ENCODE results near the gene NELL1.

Gene NELL1

DNA sequence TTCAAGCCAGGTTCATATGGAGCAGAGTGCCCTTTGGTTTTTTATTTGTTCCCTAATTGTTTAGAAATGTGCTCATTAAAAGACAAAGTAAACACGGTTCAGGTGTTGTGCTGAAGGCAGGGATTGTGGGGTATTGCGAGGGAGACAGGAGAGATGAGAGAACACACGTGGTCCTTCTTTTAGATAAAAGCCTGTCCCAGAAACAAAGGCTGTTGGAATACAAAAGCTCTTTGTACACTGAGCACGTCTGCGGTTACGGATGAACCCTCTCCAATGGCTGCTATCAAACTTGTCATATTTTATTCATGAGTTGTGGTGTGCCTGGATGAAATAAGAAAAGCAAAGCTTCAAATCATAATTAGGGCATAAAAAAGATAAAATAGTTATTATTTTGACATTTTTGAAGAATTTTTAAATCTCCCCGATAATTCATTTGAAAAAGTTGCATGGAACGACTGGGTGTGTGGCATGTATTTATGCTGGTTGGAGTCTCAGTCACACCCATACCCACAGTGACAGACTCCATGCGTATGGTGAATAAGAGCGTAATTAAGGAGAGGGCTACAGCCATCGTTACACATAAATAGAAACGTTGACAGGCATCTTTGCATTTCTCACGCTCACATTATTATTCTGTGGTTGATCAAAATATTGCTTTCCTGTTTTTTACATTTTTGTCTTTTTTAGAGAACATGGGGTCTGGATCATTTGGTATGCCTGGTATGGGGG lies 92.9 kb downstream of the NELL1 start:
- Histone ChIP-seq H3K4me1 (ENCODE audit: control insufficient read depth, insufficient read depth, low read length, poor library complexity, severe bottlenecking) (no peaks in the 10 kb centered on the region), H3K36me3 (ENCODE audit: control insufficient read depth, insufficient read depth, low read length) (no peaks in the 10 kb centered on the region), H3K9me3 (ENCODE audit: control insufficient read depth, low read length) (no peaks in the 10 kb centered on the region), H3K27ac (ENCODE audit: low read depth, low read length, severe bottlenecking) (no peak overlapping the region), H3K4me3 (ENCODE audit: extremely low read depth, insufficient read depth, low read length, poor library complexity, severe bottlenecking) (no peak overlapping the region)
- 89% methylated on average over 3 to 4 of the region's 13 CpGs for WGBS, 2 experiments (ENCODE audit: insufficient coverage in 2 of 2)

DNA sequence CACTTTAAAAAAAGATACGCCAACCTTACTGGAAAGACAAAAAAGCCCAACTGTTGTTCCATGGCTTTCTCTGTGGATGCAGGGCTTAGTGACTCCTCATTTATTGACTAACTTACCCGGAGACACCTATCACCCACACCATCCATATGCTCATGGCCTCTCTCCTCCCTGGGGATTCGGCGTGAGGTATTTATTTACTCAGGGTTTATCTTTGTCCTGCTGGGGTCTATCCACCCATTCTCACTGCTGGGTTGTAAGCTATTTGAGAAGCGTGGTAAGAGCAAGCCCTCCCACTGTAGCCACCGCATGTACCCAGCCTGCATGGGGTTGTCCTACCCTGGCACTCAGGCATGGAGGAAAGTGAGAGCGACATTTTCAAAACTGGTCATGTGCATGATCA lies 93.6 kb downstream of the NELL1 start:
- H3K4me3 ChIP-seq (ENCODE audit: extremely low read depth, insufficient read depth, low read length, poor library complexity, severe bottlenecking): no peak overlapping the region
- no peak overlapping the region for H3K27ac ChIP-seq (ENCODE audit: low read depth, low read length, severe bottlenecking)
- WGBS, 2 experiments (ENCODE audit: insufficient coverage in 2 of 2): 40 to 61% methylated on average over 2 to 3 of the region's 7 CpGs
- H3K36me3 ChIP-seq (ENCODE audit: control insufficient read depth, insufficient read depth, low read length): no peaks in the 10 kb centered on the region
- H3K9me3 ChIP-seq (ENCODE audit: control insufficient read depth, low read length): no peaks in the 10 kb centered on the region
- H3K4me1 ChIP-seq (ENCODE audit: control insufficient read depth, insufficient read depth, low read length, poor library complexity, severe bottlenecking): no peaks in the 10 kb centered on the region

GRCh38 chr11:20770414-20770946 lies 101.1 kb downstream of the NELL1 start:
- no peak overlapping the region for H3K4me3 ChIP-seq (ENCODE audit: extremely low read depth, insufficient read depth, low read length, poor library complexity, severe bottlenecking)
- no peaks in the 10 kb centered on the region for H3K36me3 ChIP-seq (ENCODE audit: control insufficient read depth, insufficient read depth, low read length)
- WGBS, 2 experiments (ENCODE audit: insufficient coverage in 2 of 2): 100% methylated on average over 1 of the region's 1 CpG; no CpG with 5 or more reads in 1 of the 2 experiments
- no peaks in the 10 kb centered on the region for H3K4me1 ChIP-seq (ENCODE audit: control insufficient read depth, insufficient read depth, low read length, poor library complexity, severe bottlenecking)
- H3K9me3 ChIP-seq (ENCODE audit: control insufficient read depth, low read length): no peaks in the 10 kb centered on the region
- H3K27ac ChIP-seq (ENCODE audit: low read depth, low read length, severe bottlenecking): no peak overlapping the region

- no peak overlapping the region for H3K4me3 ChIP-seq (ENCODE audit: extremely low read depth, insufficient read depth, low read length, poor library complexity, severe bottlenecking)
- no peak overlapping the region for H3K27ac ChIP-seq (ENCODE audit: low read depth, low read length, severe bottlenecking)
- no peaks in the 10 kb centered on the region for H3K9me3 ChIP-seq (ENCODE audit: control insufficient read depth, low read length)
- no peaks in the 10 kb centered on the region for H3K36me3 ChIP-seq (ENCODE audit: control insufficient read depth, insufficient read depth, low read length)
- no peaks in the 10 kb centered on the region for H3K4me1 ChIP-seq (ENCODE audit: control insufficient read depth, insufficient read depth, low read length, poor library complexity, severe bottlenecking)
These were observed 101.6 kb downstream of the NELL1 start for GRCh38 chr11:20771026-20771425.

GRCh38 chr11:20771681-20772080 lies 102.3 kb downstream of the NELL1 start:
- no peak overlapping the region for H3K27ac ChIP-seq (ENCODE audit: low read depth, low read length, severe bottlenecking)
- no peak overlapping the region for H3K4me3 ChIP-seq (ENCODE audit: extremely low read depth, insufficient read depth, low read length, poor library complexity, severe bottlenecking)
- no peaks in the 10 kb centered on the region for H3K4me1 ChIP-seq (ENCODE audit: control insufficient read depth, insufficient read depth, low read length, poor library complexity, severe bottlenecking)
- no peaks in the 10 kb centered on the region for H3K9me3 ChIP-seq (ENCODE audit: control insufficient read depth, low read length)
- WGBS, 2 experiments (ENCODE audit: insufficient coverage in 2 of 2): 90% methylated on average over 2 of the region's 3 CpGs; no CpG with 5 or more reads in 1 of the 2 experiments
- no peaks in the 10 kb centered on the region for H3K36me3 ChIP-seq (ENCODE audit: control insufficient read depth, insufficient read depth, low read length)

DNA sequence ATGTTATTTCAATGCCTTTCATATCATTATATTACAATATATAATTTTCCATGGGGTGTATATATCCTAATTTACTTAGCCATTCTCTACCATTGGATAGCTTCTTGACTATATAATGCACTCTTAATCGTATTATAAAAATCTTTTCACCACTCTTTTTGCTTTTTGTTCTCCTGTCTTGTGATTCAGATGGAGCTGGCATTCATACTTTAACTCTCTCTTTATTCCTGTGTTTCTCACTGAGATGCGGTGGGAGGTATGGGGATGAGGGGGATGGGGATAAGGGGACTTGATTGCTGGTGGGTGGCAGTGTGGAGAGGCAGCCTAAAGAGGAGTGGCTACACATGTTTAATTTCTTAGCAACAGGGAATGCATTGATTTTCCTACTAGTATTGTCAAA lies 105.9 kb downstream of the NELL1 start:
- WGBS, 2 experiments (ENCODE audit: insufficient coverage in 2 of 2): 71% methylated on average over 1 of the region's 2 CpGs; no CpG with 5 or more reads in 1 of the 2 experiments
- Histone ChIP-seq H3K4me1 (ENCODE audit: control insufficient read depth, insufficient read depth, low read length, poor library complexity, severe bottlenecking) (no peaks in the 10 kb centered on the region), H3K9me3 (ENCODE audit: control insufficient read depth, low read length) (no peaks in the 10 kb centered on the region), H3K4me3 (ENCODE audit: extremely low read depth, insufficient read depth, low read length, poor library complexity, severe bottlenecking) (no peak overlapping the region), H3K27ac (ENCODE audit: low read depth, low read length, severe bottlenecking) (no peak overlapping the region), H3K36me3 (ENCODE audit: control insufficient read depth, insufficient read depth, low read length) (no peaks in the 10 kb centered on the region)

- Histone ChIP-seq H3K36me3 (ENCODE audit: control insufficient read depth, insufficient read depth, low read length) (no peaks in the 10 kb centered on the region), H3K4me3 (ENCODE audit: extremely low read depth, insufficient read depth, low read length, poor library complexity, severe bottlenecking) (no peak overlapping the region), H3K27ac (ENCODE audit: low read depth, low read length, severe bottlenecking) (no peak overlapping the region), H3K4me1 (ENCODE audit: control insufficient read depth, insufficient read depth, low read length, poor library complexity, severe bottlenecking) (no peaks in the 10 kb centered on the region), H3K9me3 (ENCODE audit: control insufficient read depth, low read length) (no peaks in the 10 kb centered on the region)
- WGBS, 2 experiments (ENCODE audit: insufficient coverage in 2 of 2): 88 to 90% methylated on average over 3 of the region's 3 CpGs
These were observed 113.4 kb downstream of the NELL1 start for GRCh38 chr11:20782775-20783174.

DNA sequence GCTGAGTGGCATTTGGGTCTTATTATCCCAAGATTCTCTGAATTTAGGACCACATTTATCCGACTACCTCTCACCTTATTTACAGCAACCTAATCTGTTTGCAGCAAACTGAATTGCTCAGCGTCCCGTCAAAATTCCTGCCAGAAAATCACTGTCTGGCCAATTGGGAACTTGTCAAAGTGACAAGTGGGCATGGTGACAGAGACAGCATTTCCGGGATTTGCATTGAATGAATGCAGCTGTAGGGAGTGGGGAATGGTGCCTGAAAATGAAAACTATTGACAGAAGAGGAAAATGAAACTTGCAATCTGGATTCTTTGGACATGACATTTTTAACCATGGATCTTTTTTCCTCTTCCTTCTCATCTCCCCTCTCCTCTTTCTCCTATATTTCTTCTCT lies 113.8 kb downstream of the NELL1 start:
- Histone ChIP-seq H3K9me3 (ENCODE audit: control insufficient read depth, low read length) (no peaks in the 10 kb centered on the region), H3K27ac (ENCODE audit: low read depth, low read length, severe bottlenecking) (no peak overlapping the region), H3K4me3 (ENCODE audit: extremely low read depth, insufficient read depth, low read length, poor library complexity, severe bottlenecking) (no peak overlapping the region), H3K4me1 (ENCODE audit: control insufficient read depth, insufficient read depth, low read length, poor library complexity, severe bottlenecking) (no peaks in the 10 kb centered on the region), H3K36me3 (ENCODE audit: control insufficient read depth, insufficient read depth, low read length) (no peaks in the 10 kb centered on the region)
- WGBS, 2 experiments (ENCODE audit: insufficient coverage in 2 of 2): 82 to 84% methylated on average over 3 to 4 of the region's 4 CpGs

- Histone ChIP-seq H3K27ac (ENCODE audit: low read depth, low read length, severe bottlenecking) (no peak overlapping the region), H3K36me3 (ENCODE audit: control insufficient read depth, insufficient read depth, low read length) (no peaks in the 10 kb centered on the region), H3K4me1 (ENCODE audit: control insufficient read depth, insufficient read depth, low read length, poor library complexity, severe bottlenecking) (no peaks in the 10 kb centered on the region), H3K9me3 (ENCODE audit: control insufficient read depth, low read length) (no peaks in the 10 kb centered on the region), H3K4me3 (ENCODE audit: extremely low read depth, insufficient read depth, low read length, poor library complexity, severe bottlenecking) (no peak overlapping the region)
- 58 to 73% methylated on average over 2 to 3 of the region's 7 CpGs for WGBS, 2 experiments (ENCODE audit: insufficient coverage in 2 of 2)
These were observed 121.2 kb downstream of the NELL1 start for GRCh38 chr11:20790622-20791021.

DNA sequence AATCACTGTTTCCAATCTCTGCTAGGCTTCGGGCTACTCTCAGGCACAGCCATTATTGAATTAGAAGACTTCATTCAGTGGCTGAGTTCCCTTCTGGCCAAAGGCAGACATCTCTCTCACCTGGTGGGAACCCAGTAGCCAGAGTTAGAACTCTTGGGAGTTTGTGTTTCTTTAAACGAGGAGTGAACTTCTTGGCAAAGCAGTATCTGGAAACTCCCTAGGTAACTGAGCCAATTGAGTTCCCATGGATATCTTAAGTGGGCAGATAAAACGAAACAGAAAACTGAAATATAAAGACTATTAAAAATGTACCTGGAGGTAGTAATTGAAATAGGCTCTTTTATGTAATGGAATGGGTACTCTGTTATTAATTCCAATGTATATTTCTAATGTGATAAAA lies 125.6 kb downstream of the NELL1 start:
- WGBS, 2 experiments (ENCODE audit: insufficient coverage in 2 of 2): 65 to 94% methylated on average over 2 to 3 of the region's 3 CpGs
- H3K4me3 ChIP-seq (ENCODE audit: extremely low read depth, insufficient read depth, low read length, poor library complexity, severe bottlenecking): no peak overlapping the region
- no peaks in the 10 kb centered on the region for H3K36me3 ChIP-seq (ENCODE audit: control insufficient read depth, insufficient read depth, low read length)
- no peaks in the 10 kb centered on the region for H3K4me1 ChIP-seq (ENCODE audit: control insufficient read depth, insufficient read depth, low read length, poor library complexity, severe bottlenecking)
- no peaks in the 10 kb centered on the region for H3K9me3 ChIP-seq (ENCODE audit: control insufficient read depth, low read length)
- no peak overlapping the region for H3K27ac ChIP-seq (ENCODE audit: low read depth, low read length, severe bottlenecking)

- no peaks in the 10 kb centered on the region for H3K9me3 ChIP-seq (ENCODE audit: control insufficient read depth, low read length)
- H3K27ac ChIP-seq (ENCODE audit: low read depth, low read length, severe bottlenecking): no peak overlapping the region
- WGBS, 2 experiments (ENCODE audit: insufficient coverage in 2 of 2): 80 to 88% methylated on average over 1 of the region's 1 CpG
- no peaks in the 10 kb centered on the region for H3K4me1 ChIP-seq (ENCODE audit: control insufficient read depth, insufficient read depth, low read length, poor library complexity, severe bottlenecking)
- H3K36me3 ChIP-seq (ENCODE audit: control insufficient read depth, insufficient read depth, low read length): no peaks in the 10 kb centered on the region
- no peak overlapping the region for H3K4me3 ChIP-seq (ENCODE audit: extremely low read depth, insufficient read depth, low read length, poor library complexity, severe bottlenecking)
These were observed 138.9 kb downstream of the NELL1 start for GRCh38 chr11:20808328-20808727.

Data from mesodermal cell (in vitro differentiated cells).